WTC11 (cell line): Measurements from ENCODE around the gene CAPN1. TPM values are rescaled to one million over a fixed set of nuclear protein-coding genes. Genes with fewer than 3 reads are reported as not detected.

Experiments
- ATF1 ChIP-seq: sonication (generic); formaldehyde crosslinking; IDR thresholded peaks from 2 replicates; pipeline ENCODE4 v1.8.1; 2023; ENCODE audit warnings: mild to moderate bottlenecking, moderate library complexity, missing genetic modification reagents
- ESRRA ChIP-seq: sonication (generic); formaldehyde crosslinking; IDR thresholded peaks from 2 replicates; pipeline ENCODE4 v1.8.1; 2022; ENCODE audit warnings: mild to moderate bottlenecking, missing genetic modification reagents, borderline replicate concordance
- FOXK1 ChIP-seq: sonication (generic); formaldehyde crosslinking; IDR thresholded peaks from 2 replicates; pipeline ENCODE4 v1.8.0; 2022; ENCODE audit warnings: mild to moderate bottlenecking, moderate library complexity, missing genetic modification reagents
- GRHL2 ChIP-seq: fragments of 250-450 bp; sonication (Bioruptor Pico); IDR thresholded peaks from 2 replicates; pipeline ENCODE4 v1.8.0; 2022; ENCODE audit warnings: mild to moderate bottlenecking, moderate library complexity; ENCODE audit not compliant: insufficient replicate concordance, severe bottlenecking
- GTF2I ChIP-seq: fragments of 250-450 bp; sonication (Bioruptor Pico); conservative IDR thresholded peaks from 2 replicates; pipeline ENCODE4 v1.4.0; 2021; ENCODE audit warnings: mild to moderate bottlenecking
- KAT7 ChIP-seq: sonication (generic); formaldehyde crosslinking; IDR thresholded peaks from 2 replicates; pipeline ENCODE4 v1.8.1; 2023; ENCODE audit warnings: missing genetic modification reagents, mild to moderate bottlenecking, borderline replicate concordance
- NFYB ChIP-seq: sonication (generic); formaldehyde crosslinking; conservative IDR thresholded peaks from 2 replicates; pipeline ENCODE4 v1.8.0; 2022; ENCODE audit warnings: low read depth, missing genetic modification reagents
- PRRX2 ChIP-seq: fragments of 250-450 bp; sonication (Bioruptor Pico); IDR thresholded peaks from 2 replicates; pipeline ENCODE4 v1.8.0; 2021; ENCODE audit warnings: mild to moderate bottlenecking
- SP1 ChIP-seq: sonication (generic); formaldehyde crosslinking; conservative IDR thresholded peaks from 2 replicates; pipeline ENCODE4 v1.8.1; 2022; ENCODE audit warnings: missing genetic modification reagents
- TEAD1 ChIP-seq: sonication (generic); formaldehyde crosslinking; IDR thresholded peaks from 2 replicates; pipeline ENCODE4 v1.8.0; 2022; ENCODE audit warnings: mild to moderate bottlenecking, missing genetic modification reagents
- ZNF263 ChIP-seq: sonication (generic); formaldehyde crosslinking; IDR thresholded peaks from 2 replicates; pipeline ENCODE4 v1.8.1; 2022; ENCODE audit warnings: low read depth, mild to moderate bottlenecking, moderate library complexity, missing genetic modification reagents
- ZNF423 ChIP-seq: fragments of 250-450 bp; sonication (Bioruptor Pico); IDR thresholded peaks from 2 replicates; pipeline ENCODE4 v2.1.2; 2022; ENCODE audit warnings: mild to moderate bottlenecking, moderate library complexity
- total RNA-seq: library from RNA; stranded (reverse); gene quantifications from 3 replicates; pipeline ENCODE4 v1.2.3, GENCODE V29; 2021
- TF ChIP-seq, protein P1 (sequence below): sonication (generic); formaldehyde crosslinking; conservative IDR thresholded peaks from 2 replicates; pipeline ENCODE4 v1.8.1; 2022; ENCODE audit warnings: mild to moderate bottlenecking, missing genetic modification reagents
- TF ChIP-seq, protein P2 (sequence below): sonication (generic); formaldehyde crosslinking; IDR thresholded peaks from 2 replicates; pipeline ENCODE4 v1.8.1; 2022; ENCODE audit warnings: mild to moderate bottlenecking, missing genetic modification reagents, moderate library complexity, borderline replicate concordance
- TF ChIP-seq, protein P3 (sequence below): sonication (generic); formaldehyde crosslinking; IDR thresholded peaks from 2 replicates; pipeline ENCODE4 v1.8.1; 2023; ENCODE audit warnings: mild to moderate bottlenecking, missing genetic modification reagents
- TF ChIP-seq, protein P4 (sequence below): sonication (generic); formaldehyde crosslinking; IDR thresholded peaks from 2 replicates; pipeline ENCODE4 v1.8.0; 2022; ENCODE audit warnings: mild to moderate bottlenecking, missing genetic modification reagents
- TF ChIP-seq, protein P5 (sequence below): sonication (generic); formaldehyde crosslinking; IDR thresholded peaks from 2 replicates; pipeline ENCODE4 v1.8.1; 2022; ENCODE audit warnings: missing genetic modification reagents, borderline replicate concordance
- TF ChIP-seq, protein P6 (sequence below): fragments of 250-450 bp; sonication (Bioruptor Pico); IDR thresholded peaks from 2 replicates; pipeline ENCODE4 v2.1.2; 2022; ENCODE audit warnings: mild to moderate bottlenecking, moderate library complexity
- TF ChIP-seq, protein P7 (sequence below): fragments of 250-450 bp; sonication (Bioruptor Pico); IDR thresholded peaks from 2 replicates; pipeline ENCODE4 v1.9.0; 2021; ENCODE audit warnings: mild to moderate bottlenecking
- TF ChIP-seq, protein P8 (sequence below): fragments of 250-450 bp; sonication (Bioruptor Pico); IDR thresholded peaks from 2 replicates; pipeline ENCODE4 v1.9.0; 2021; ENCODE audit warnings: mild to moderate bottlenecking, borderline replicate concordance
- TF ChIP-seq, protein P9 (sequence below): sonication (generic); formaldehyde crosslinking; IDR thresholded peaks from 2 replicates; pipeline ENCODE4 v1.8.1; 2023; ENCODE audit warnings: mild to moderate bottlenecking, missing genetic modification reagents, borderline replicate concordance

CAPN1 gene
- total RNA-seq, 1 experiment from 2014 or later, result 257 TPM

DNA sequence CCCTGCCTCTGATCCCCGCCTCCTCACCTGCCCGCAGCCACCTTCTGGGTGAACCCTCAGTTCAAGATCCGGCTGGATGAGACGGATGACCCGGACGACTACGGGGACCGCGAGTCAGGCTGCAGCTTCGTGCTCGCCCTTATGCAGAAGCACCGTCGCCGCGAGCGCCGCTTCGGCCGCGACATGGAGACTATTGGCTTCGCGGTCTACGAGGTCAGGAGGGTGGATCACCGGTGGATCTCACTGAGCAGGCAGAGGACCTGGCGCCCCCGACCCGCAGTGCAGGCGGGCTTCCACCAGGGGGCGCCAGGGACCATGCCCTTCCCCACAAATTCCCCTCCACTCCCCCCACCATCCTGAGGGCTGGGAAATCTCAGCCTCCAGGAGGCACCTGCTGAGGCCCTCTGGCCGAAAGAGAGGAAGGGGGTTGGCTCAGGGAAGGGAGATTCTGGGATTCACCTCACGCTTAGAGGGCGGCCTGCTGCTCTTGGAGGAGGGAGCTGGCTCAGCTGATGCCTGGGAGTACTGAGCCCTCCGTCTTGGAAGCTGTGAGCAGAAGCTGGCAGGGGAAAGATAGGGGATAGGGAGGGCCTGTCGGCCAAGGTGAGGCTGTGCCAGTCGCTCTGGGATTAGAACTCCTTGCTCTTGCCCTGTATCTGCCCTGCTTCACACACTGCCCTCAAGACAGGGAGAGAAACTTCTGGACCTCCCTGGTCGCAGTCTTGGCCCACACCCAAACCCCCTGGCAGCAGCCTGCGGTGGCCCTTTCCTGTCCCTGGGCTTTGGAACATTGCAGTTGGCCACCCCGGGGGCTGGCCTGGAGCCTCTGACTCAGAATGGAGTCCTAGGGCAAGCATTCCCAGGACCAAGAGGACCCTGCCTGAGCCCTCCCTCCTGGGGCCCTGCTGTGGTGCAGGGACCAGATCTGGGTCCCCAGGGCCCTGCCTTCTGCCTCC lies 23.2 kb downstream of the CAPN1 start (continued):
- TF ChIP-seq ZNF423 (CRISPR knock-in tag) (no peak), GRHL2 (CRISPR knock-in tag) (no peak), NFYB (no peak), PRRX2 (CRISPR knock-in tag) (no peak), GTF2I (CRISPR knock-in tag) (no peak; the same call in 1 of the 2 replicates), KAT7 (CRISPR knock-in tag) (no peak), FOXK1 (CRISPR knock-in tag) (no peak), ATF1 (CRISPR knock-in tag) (no peak), SP1 (CRISPR knock-in tag) (peak; percentile 54), ZNF263 (no peak), ESRRA (CRISPR knock-in tag) (no peak), TEAD1 (peak; percentile 68; the same call in 1 of the 2 replicates)
- TF ChIP-seq, protein P1, sequence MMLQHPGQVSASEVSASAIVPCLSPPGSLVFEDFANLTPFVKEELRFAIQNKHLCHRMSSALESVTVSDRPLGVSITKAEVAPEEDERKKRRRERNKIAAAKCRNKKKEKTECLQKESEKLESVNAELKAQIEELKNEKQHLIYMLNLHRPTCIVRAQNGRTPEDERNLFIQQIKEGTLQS, result no peak
- TF ChIP-seq, protein P2, sequence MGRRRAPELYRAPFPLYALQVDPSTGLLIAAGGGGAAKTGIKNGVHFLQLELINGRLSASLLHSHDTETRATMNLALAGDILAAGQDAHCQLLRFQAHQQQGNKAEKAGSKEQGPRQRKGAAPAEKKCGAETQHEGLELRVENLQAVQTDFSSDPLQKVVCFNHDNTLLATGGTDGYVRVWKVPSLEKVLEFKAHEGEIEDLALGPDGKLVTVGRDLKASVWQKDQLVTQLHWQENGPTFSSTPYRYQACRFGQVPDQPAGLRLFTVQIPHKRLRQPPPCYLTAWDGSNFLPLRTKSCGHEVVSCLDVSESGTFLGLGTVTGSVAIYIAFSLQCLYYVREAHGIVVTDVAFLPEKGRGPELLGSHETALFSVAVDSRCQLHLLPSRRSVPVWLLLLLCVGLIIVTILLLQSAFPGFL (CRISPR knock-in tag), result no peak
- TF ChIP-seq, protein P3, sequence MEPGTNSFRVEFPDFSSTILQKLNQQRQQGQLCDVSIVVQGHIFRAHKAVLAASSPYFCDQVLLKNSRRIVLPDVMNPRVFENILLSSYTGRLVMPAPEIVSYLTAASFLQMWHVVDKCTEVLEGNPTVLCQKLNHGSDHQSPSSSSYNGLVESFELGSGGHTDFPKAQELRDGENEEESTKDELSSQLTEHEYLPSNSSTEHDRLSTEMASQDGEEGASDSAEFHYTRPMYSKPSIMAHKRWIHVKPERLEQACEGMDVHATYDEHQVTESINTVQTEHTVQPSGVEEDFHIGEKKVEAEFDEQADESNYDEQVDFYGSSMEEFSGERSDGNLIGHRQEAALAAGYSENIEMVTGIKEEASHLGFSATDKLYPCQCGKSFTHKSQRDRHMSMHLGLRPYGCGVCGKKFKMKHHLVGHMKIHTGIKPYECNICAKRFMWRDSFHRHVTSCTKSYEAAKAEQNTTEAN (CRISPR knock-in tag), result no peak
- TF ChIP-seq, protein P4, sequence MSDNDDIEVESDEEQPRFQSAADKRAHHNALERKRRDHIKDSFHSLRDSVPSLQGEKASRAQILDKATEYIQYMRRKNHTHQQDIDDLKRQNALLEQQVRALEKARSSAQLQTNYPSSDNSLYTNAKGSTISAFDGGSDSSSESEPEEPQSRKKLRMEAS (CRISPR knock-in tag), result peak; percentile 79
- TF ChIP-seq, protein P5, sequence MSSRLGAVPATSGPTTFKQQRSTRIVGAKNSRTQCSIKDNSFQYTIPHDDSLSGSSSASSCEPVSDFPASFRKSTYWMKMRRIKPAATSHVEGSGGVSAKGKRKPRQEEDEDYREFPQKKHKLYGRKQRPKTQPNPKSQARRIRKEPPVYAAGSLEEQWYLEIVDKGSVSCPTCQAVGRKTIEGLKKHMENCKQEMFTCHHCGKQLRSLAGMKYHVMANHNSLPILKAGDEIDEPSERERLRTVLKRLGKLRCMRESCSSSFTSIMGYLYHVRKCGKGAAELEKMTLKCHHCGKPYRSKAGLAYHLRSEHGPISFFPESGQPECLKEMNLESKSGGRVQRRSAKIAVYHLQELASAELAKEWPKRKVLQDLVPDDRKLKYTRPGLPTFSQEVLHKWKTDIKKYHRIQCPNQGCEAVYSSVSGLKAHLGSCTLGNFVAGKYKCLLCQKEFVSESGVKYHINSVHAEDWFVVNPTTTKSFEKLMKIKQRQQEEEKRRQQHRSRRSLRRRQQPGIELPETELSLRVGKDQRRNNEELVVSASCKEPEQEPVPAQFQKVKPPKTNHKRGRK (CRISPR knock-in tag), result no peak
- TF ChIP-seq, protein P6, sequence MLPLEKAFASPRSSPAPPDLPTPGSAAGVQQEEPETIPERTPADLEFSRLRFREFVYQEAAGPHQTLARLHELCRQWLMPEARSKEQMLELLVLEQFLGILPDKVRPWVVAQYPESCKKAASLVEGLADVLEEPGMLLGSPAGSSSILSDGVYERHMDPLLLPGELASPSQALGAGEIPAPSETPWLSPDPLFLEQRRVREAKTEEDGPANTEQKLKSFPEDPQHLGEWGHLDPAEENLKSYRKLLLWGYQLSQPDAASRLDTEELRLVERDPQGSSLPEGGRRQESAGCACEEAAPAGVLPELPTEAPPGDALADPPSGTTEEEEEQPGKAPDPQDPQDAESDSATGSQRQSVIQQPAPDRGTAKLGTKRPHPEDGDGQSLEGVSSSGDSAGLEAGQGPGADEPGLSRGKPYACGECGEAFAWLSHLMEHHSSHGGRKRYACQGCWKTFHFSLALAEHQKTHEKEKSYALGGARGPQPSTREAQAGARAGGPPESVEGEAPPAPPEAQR (CRISPR knock-in tag), result no peak
- TF ChIP-seq, protein P7, sequence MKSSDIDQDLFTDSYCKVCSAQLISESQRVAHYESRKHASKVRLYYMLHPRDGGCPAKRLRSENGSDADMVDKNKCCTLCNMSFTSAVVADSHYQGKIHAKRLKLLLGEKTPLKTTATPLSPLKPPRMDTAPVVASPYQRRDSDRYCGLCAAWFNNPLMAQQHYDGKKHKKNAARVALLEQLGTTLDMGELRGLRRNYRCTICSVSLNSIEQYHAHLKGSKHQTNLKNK, result no peak
- TF ChIP-seq, protein P8, sequence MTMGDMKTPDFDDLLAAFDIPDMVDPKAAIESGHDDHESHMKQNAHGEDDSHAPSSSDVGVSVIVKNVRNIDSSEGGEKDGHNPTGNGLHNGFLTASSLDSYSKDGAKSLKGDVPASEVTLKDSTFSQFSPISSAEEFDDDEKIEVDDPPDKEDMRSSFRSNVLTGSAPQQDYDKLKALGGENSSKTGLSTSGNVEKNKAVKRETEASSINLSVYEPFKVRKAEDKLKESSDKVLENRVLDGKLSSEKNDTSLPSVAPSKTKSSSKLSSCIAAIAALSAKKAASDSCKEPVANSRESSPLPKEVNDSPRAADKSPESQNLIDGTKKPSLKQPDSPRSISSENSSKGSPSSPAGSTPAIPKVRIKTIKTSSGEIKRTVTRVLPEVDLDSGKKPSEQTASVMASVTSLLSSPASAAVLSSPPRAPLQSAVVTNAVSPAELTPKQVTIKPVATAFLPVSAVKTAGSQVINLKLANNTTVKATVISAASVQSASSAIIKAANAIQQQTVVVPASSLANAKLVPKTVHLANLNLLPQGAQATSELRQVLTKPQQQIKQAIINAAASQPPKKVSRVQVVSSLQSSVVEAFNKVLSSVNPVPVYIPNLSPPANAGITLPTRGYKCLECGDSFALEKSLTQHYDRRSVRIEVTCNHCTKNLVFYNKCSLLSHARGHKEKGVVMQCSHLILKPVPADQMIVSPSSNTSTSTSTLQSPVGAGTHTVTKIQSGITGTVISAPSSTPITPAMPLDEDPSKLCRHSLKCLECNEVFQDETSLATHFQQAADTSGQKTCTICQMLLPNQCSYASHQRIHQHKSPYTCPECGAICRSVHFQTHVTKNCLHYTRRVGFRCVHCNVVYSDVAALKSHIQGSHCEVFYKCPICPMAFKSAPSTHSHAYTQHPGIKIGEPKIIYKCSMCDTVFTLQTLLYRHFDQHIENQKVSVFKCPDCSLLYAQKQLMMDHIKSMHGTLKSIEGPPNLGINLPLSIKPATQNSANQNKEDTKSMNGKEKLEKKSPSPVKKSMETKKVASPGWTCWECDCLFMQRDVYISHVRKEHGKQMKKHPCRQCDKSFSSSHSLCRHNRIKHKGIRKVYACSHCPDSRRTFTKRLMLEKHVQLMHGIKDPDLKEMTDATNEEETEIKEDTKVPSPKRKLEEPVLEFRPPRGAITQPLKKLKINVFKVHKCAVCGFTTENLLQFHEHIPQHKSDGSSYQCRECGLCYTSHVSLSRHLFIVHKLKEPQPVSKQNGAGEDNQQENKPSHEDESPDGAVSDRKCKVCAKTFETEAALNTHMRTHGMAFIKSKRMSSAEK (CRISPR knock-in tag), result no peak
- TF ChIP-seq, protein P9, sequence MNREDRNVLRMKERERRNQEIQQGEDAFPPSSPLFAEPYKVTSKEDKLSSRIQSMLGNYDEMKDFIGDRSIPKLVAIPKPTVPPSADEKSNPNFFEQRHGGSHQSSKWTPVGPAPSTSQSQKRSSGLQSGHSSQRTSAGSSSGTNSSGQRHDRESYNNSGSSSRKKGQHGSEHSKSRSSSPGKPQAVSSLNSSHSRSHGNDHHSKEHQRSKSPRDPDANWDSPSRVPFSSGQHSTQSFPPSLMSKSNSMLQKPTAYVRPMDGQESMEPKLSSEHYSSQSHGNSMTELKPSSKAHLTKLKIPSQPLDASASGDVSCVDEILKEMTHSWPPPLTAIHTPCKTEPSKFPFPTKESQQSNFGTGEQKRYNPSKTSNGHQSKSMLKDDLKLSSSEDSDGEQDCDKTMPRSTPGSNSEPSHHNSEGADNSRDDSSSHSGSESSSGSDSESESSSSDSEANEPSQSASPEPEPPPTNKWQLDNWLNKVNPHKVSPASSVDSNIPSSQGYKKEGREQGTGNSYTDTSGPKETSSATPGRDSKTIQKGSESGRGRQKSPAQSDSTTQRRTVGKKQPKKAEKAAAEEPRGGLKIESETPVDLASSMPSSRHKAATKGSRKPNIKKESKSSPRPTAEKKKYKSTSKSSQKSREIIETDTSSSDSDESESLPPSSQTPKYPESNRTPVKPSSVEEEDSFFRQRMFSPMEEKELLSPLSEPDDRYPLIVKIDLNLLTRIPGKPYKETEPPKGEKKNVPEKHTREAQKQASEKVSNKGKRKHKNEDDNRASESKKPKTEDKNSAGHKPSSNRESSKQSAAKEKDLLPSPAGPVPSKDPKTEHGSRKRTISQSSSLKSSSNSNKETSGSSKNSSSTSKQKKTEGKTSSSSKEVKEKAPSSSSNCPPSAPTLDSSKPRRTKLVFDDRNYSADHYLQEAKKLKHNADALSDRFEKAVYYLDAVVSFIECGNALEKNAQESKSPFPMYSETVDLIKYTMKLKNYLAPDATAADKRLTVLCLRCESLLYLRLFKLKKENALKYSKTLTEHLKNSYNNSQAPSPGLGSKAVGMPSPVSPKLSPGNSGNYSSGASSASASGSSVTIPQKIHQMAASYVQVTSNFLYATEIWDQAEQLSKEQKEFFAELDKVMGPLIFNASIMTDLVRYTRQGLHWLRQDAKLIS, result no peak
